Measurements from ENCODE around the gene PARD3. TPM values are rescaled to one million over a fixed set of nuclear protein-coding genes. Genes with fewer than 3 reads are reported as not detected.

The PARD3 gene
- total RNA-seq, 1 donor from 2014 or later: 1.7 TPM

GRCh38 chr10:34599026-34599795, 215.9 kb downstream of the PARD3 start:
- no peak for DNase-seq (ENCODE audit: low spot score)
- Mint-ChIP-seq H3K4me3 (no peak overlapping the region), H3K36me3 (ENCODE audit: low read depth) (no peaks in the 10 kb centered on the region), H3K4me1 (ENCODE audit: low read depth) (no peaks in the 10 kb centered on the region), H3K27ac (no peak overlapping the region), H3K9me3 (no peaks in the 10 kb centered on the region), H3K27me3 (ENCODE audit: insufficient read depth) (peaks cover 5% of the 10 kb centered on the region)
- intact Hi-C loops (cut with micrococcal nuclease): no loop called here

GRCh38 chr10:34596351-34596750, 218.7 kb downstream of the PARD3 start:
- no peak overlapping the region for H3K27ac Mint-ChIP-seq
- no peaks in the 10 kb centered on the region for H3K4me1 Mint-ChIP-seq (ENCODE audit: low read depth)
- intact Hi-C loops (cut with micrococcal nuclease): no loop called here
- no peaks in the 10 kb centered on the region for H3K36me3 Mint-ChIP-seq (ENCODE audit: low read depth)
- no peaks in the 10 kb centered on the region for H3K9me3 Mint-ChIP-seq
- DNase-seq (ENCODE audit: low spot score): no peak
- H3K27me3 Mint-ChIP-seq (ENCODE audit: insufficient read depth): peaks cover 5% of the 10 kb centered on the region
- no peak overlapping the region for H3K4me3 Mint-ChIP-seq

- H3K4me1 Mint-ChIP-seq (ENCODE audit: low read depth): no peaks in the 10 kb centered on the region
- peaks cover 5% of the 10 kb centered on the region for H3K27me3 Mint-ChIP-seq (ENCODE audit: insufficient read depth)
- no peaks in the 10 kb centered on the region for H3K9me3 Mint-ChIP-seq
- H3K36me3 Mint-ChIP-seq (ENCODE audit: low read depth): no peaks in the 10 kb centered on the region
- intact Hi-C loops (cut with micrococcal nuclease): no loop called here
- H3K27ac Mint-ChIP-seq: no peak overlapping the region
- no peak overlapping the region for H3K4me3 Mint-ChIP-seq
- DNase-seq (ENCODE audit: low spot score): no peak
Observed at GRCh38 chr10:34593930-34594329, 221.2 kb downstream of the PARD3 start.

- H3K4me1 Mint-ChIP-seq (ENCODE audit: low read depth): no peaks in the 10 kb centered on the region
- H3K27me3 Mint-ChIP-seq (ENCODE audit: insufficient read depth): peaks cover 5% of the 10 kb centered on the region
- no peak for DNase-seq (ENCODE audit: low spot score)
- H3K9me3 Mint-ChIP-seq: no peaks in the 10 kb centered on the region
- no peak overlapping the region for H3K4me3 Mint-ChIP-seq
- H3K36me3 Mint-ChIP-seq (ENCODE audit: low read depth): no peaks in the 10 kb centered on the region
- intact Hi-C loops (cut with micrococcal nuclease): no loop called here
- no peak overlapping the region for H3K27ac Mint-ChIP-seq
Observed at GRCh38 chr10:34593374-34593890, 221.7 kb downstream of the PARD3 start.

DNA sequence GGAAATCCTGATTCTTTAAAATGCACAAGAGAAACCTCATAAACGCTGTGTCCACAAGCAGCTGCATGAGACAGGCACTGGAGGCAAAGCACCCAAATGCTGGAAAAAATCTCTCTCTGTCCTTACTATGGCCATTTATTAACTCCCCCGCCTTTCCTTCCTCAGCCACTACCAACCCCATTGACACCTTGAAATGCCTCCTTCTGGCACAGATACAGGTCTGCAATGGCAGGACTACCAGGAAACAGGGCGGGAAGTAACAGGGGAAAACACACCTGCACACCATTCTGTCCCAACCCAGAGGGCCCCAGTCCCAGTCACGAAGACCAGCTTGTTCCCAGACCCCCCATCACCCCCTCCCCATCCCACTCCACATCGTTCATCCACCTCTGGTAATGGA, 224.3 kb downstream of the PARD3 start:
- Mint-ChIP-seq H3K9me3 (no peaks in the 10 kb centered on the region), H3K4me3 (no peak overlapping the region), H3K27ac (no peak overlapping the region), H3K4me1 (ENCODE audit: low read depth) (no peaks in the 10 kb centered on the region), H3K27me3 (ENCODE audit: insufficient read depth) (no peaks in the 10 kb centered on the region), H3K36me3 (ENCODE audit: low read depth) (no peaks in the 10 kb centered on the region)
- intact Hi-C loops (cut with micrococcal nuclease): no loop called here
- no peak for DNase-seq (ENCODE audit: low spot score)

- Mint-ChIP-seq H3K4me3 (no peak overlapping the region), H3K4me1 (ENCODE audit: low read depth) (no peaks in the 10 kb centered on the region), H3K27ac (no peak overlapping the region), H3K36me3 (ENCODE audit: low read depth) (no peaks in the 10 kb centered on the region), H3K9me3 (no peaks in the 10 kb centered on the region), H3K27me3 (ENCODE audit: insufficient read depth) (peaks cover 6% of the 10 kb centered on the region)
- intact Hi-C loops (cut with micrococcal nuclease): no loop called here
- DNase-seq (ENCODE audit: low spot score): no peak
Observed at GRCh38 chr10:34589275-34589674, 225.8 kb downstream of the PARD3 start.

DNA sequence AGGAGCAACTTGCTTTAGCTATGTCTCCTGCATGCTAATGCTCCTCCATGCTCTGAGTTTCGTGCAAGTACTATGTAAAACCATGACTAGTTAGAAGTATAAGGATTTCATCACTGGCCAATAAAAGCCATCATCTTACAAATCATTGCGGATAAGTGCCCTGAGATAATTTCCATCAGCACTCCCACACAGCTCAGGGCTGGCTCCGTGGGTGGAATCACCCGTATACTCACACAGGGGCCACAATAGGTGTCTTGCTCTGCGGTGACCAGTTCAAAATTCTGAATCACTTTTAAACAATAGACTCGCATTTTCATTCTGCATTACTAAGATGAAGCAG, 227.4 kb downstream of the PARD3 start:
- Mint-ChIP-seq H3K27ac (no peak overlapping the region), H3K9me3 (no peaks in the 10 kb centered on the region), H3K36me3 (ENCODE audit: low read depth) (no peaks in the 10 kb centered on the region), H3K4me3 (no peak overlapping the region), H3K4me1 (ENCODE audit: low read depth) (no peaks in the 10 kb centered on the region), H3K27me3 (ENCODE audit: insufficient read depth) (peaks cover 8% of the 10 kb centered on the region)
- DNase-seq (ENCODE audit: low spot score): no peak
- intact Hi-C loops (cut with micrococcal nuclease): no loop called here

DNA sequence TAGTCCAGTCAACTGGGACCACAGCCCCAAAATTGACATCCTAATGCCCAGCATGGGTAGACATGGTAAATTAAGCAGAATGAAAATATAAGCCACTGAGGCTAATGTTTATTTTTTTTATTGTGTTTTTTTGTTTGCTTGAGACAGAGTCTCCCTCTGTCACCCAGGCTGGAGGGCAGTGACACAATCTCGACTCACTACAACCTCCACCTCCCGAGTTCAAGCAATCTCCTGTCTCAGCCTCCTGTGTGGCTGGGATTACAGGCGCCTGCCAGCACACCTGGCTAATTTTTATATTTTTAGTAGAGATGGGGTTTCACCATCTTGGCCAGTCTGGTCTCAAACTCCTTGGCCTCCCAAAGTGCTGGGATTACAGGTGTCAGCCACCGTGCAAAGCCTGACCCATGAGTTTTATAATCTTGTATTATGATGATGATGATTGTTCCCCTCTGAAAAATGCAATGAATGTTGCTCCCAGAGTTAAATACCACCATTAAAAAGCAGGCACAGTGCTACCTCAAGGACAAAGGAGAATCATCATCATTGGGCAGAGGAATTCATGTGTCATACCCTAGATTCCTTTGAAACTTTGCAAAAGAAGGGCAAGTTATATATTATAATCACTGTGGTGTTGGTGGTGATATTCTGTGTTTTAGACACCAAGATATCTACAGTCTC, 228.0 kb downstream of the PARD3 start:
- Mint-ChIP-seq H3K4me3 (no peak overlapping the region), H3K27me3 (ENCODE audit: insufficient read depth) (peaks cover 8% of the 10 kb centered on the region), H3K9me3 (no peaks in the 10 kb centered on the region), H3K4me1 (ENCODE audit: low read depth) (no peaks in the 10 kb centered on the region), H3K36me3 (ENCODE audit: low read depth) (no peaks in the 10 kb centered on the region), H3K27ac (no peak overlapping the region)
- intact Hi-C loops (cut with micrococcal nuclease): no loop called here
- DNase-seq (ENCODE audit: low spot score): no peak

GRCh38 chr10:34585422-34586112, 229.5 kb downstream of the PARD3 start:
- intact Hi-C loops (cut with micrococcal nuclease): no loop called here
- DNase-seq (ENCODE audit: low spot score): no peak
- no peak overlapping the region for H3K27ac Mint-ChIP-seq
- no peaks in the 10 kb centered on the region for H3K36me3 Mint-ChIP-seq (ENCODE audit: low read depth)
- H3K4me1 Mint-ChIP-seq (ENCODE audit: low read depth): no peaks in the 10 kb centered on the region
- peaks cover 8% of the 10 kb centered on the region for H3K27me3 Mint-ChIP-seq (ENCODE audit: insufficient read depth)
- H3K9me3 Mint-ChIP-seq: no peaks in the 10 kb centered on the region
- H3K4me3 Mint-ChIP-seq: no peak overlapping the region

- intact Hi-C loops (cut with micrococcal nuclease): no loop called here
- Mint-ChIP-seq H3K27me3 (ENCODE audit: insufficient read depth) (peaks cover 8% of the 10 kb centered on the region), H3K4me3 (no peak overlapping the region), H3K36me3 (ENCODE audit: low read depth) (no peaks in the 10 kb centered on the region), H3K27ac (no peak overlapping the region), H3K4me1 (ENCODE audit: low read depth) (no peaks in the 10 kb centered on the region), H3K9me3 (no peaks in the 10 kb centered on the region)
- no peak for DNase-seq (ENCODE audit: low spot score)
Observed at GRCh38 chr10:34584164-34584563, 230.9 kb downstream of the PARD3 start.

DNA sequence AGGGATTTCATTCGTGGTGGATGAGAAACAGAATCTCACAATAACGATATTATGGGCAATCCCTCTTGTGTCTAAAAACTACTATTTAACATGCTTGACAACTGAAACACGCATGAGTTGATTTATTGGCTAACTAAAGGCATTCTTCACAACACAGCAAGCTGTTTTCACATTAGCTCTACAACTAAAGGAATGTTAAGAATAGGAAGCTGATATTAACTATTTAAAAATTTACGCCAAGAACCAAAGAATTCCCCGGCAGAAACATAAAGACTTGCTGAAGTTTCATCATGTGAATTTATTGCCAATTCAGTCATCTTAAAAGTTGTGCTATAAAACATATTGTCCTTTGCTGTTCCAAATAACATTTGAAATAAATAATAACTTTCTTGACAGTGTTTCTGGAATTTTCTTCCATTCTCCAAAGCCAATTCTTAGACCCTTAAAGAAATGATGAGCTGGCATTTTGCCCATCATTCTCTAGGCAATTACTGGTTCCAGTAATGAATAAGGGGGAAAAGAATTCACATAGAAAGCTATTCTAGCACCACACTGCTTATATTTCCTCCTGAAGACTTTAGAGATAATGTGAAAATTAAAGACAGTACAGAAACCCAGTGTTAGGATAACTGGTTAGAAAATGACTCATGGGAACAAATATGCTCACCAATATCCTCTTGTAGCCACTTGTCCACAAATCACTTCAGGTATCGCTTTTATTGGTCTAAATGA, 233.1 kb downstream of the PARD3 start:
- intact Hi-C loops (cut with micrococcal nuclease): no loop called here
- no peak for DNase-seq (ENCODE audit: low spot score)
- Mint-ChIP-seq H3K9me3 (no peaks in the 10 kb centered on the region), H3K4me1 (ENCODE audit: low read depth) (no peaks in the 10 kb centered on the region), H3K36me3 (ENCODE audit: low read depth) (no peaks in the 10 kb centered on the region), H3K27ac (no peak overlapping the region), H3K27me3 (ENCODE audit: insufficient read depth) (peaks cover 8% of the 10 kb centered on the region), H3K4me3 (no peak overlapping the region)

GRCh38 chr10:34580643-34581042, 234.5 kb downstream of the PARD3 start:
- H3K4me3 Mint-ChIP-seq: no peak overlapping the region
- H3K4me1 Mint-ChIP-seq (ENCODE audit: low read depth): no peaks in the 10 kb centered on the region
- H3K9me3 Mint-ChIP-seq: no peaks in the 10 kb centered on the region
- H3K27ac Mint-ChIP-seq: no peak overlapping the region
- intact Hi-C loops (cut with micrococcal nuclease): no loop called here
- no peaks in the 10 kb centered on the region for H3K36me3 Mint-ChIP-seq (ENCODE audit: low read depth)
- peaks cover 7% of the 10 kb centered on the region for H3K27me3 Mint-ChIP-seq (ENCODE audit: insufficient read depth)
- DNase-seq (ENCODE audit: low spot score): no peak

DNA sequence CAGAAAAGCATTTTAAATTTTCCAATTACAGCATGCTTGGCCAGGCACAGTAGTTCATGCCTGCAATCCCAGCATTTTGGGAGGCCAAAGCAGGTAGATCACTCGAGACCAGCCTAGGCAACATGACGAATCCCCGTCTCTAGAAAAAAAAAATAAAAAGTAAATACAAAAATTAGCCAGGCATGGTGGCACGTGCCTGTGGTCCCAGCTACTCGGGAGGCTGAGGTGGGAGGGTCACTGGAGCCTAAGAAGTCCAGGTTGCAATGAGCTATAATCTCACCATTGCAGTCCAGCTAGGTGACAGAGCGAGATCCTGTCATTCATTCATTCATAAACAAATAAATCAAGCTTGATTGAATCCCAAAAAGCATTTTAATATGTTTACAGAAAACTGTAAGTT, 234.9 kb downstream of the PARD3 start:
- H3K4me1 Mint-ChIP-seq (ENCODE audit: low read depth): no peaks in the 10 kb centered on the region
- no peak overlapping the region for H3K27ac Mint-ChIP-seq
- intact Hi-C loops (cut with micrococcal nuclease): no loop called here
- no peak for DNase-seq (ENCODE audit: low spot score)
- no peaks in the 10 kb centered on the region for H3K9me3 Mint-ChIP-seq
- no peaks in the 10 kb centered on the region for H3K36me3 Mint-ChIP-seq (ENCODE audit: low read depth)
- no peak overlapping the region for H3K4me3 Mint-ChIP-seq
- peaks cover 5% of the 10 kb centered on the region for H3K27me3 Mint-ChIP-seq (ENCODE audit: insufficient read depth)

Measured in activated T-helper 1 cell treated with anti-CD3 and anti-CD28 coated beads, Interleukin-12 subunit alpha, Interleukin-12 subunit beta, Interleukin-2, Interleukin-4 antibody, amounts not matched to agents 30 ng/mL and 10 ng/mL and 1 ng/mL, durations not matched to agents 14 hours and 24 hours and 36 hours (primary cell).